ENCODE measurements around the gene STN1.

The STN1 gene

GRCh38 chr10:103929381-103929921, 11.5 kb upstream of the STN1 start:
- no peak for DNase-seq

DNA sequence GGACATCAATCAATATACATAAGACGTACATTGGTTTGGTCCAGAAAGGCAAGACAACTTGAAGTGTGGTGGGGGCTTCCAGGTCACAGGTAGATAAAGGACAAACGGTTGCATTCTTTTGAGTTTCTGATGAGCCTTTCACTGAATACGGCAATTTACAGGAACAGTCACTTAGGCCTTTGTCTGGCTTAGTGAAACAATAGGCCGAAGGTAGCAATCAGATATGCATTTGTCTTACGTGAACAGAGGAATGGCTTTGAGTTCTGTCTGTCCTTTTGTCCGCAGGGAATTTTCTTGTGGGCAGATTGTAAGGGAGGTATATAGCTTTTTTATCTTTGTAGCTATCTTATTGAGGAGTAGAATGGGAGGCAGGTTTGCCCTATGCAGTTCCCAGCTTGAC, 10.8 kb upstream of the STN1 start:
- no peak for DNase-seq

GRCh38 chr10:103926722-103927319, 8.8 kb upstream of the STN1 start:
- no peak for DNase-seq

- DNase-seq = no peak
These were observed 7.6 kb upstream of the STN1 start for GRCh38 chr10:103925591-103925990.

- DNase-seq = no peak
These were observed 5.5 kb upstream of the STN1 start for GRCh38 chr10:103923502-103923901.

DNA sequence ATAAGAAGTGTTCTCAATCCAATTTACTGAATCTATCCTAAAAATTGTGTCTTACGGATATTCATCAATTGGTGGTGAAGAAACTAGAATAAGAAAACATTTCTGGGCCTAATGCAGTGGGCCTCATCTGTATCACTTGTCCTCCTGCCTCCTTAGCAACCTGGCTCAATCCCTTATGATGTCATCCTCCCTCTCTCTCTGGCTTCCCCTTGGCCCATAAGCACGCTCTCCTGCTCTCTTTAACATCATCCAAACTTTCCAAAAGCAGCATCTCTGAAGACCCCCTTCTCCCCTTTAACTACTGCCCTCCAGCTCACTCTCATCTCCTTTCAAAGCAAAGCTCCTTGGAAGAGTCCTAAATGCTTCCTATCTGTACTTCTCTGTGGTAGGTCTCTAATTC, 4.7 kb upstream of the STN1 start:
- no peak for DNase-seq

DNA sequence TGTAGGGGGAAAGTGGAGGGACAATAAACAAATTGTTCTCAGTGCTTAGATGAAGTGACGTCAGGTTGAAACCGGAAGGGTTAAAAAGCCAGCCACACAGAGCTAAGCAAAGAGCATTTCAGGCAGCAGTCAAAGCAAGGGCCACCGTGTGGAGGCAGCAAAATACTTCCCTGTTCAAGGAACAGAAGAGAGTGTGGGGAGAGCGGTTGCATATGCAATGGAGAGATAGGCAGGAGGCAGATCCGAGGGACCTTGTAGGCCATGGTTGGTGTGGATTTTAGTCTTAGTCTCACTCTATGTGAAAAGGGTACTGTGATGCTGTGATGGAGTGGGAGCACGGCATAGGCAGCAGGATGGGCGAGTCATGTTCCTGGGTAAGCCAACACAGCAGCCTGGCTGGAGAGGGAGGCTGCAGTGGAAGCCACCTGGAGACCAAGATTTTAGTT, 3.8 kb upstream of the STN1 start:
- DNase-seq = peak; percentile 35 to 70

DNA sequence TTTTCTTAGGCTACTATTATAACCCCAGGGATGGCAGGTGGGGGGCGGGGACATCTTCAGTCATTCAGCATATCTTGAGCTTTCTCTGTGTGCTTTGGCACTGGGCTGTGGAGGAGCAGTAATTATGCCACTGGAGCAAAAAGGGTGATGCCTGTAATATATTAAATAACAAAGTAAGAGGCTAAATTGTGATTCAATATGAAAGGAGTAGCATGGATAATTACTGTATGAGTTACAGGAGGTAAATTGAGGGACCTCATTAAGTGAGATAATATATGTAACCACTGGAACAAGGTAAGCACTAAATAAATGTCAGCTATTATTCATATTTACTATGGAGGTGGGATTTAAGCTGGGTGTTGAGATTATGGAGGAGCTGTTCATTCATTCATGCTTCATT, 3.3 kb upstream of the STN1 start:
- no peak for DNase-seq

DNA sequence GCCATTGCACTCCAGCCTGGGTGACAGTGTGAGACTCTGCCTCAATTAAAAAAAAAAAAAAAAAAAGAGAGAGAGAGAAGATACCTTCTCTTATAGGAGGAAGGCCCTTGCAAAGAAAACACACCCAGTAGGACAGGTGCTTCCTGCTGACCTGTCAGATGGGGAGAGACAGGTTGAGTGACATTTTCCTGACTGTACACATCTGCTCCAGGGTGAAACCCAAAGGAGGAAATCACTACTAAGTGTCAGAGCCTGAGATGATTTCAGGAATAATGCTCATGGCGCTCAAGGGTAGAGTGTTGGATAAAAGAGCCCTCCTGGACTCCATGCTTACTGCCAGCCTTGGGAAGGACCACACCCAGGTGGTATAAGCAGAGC, 1.7 kb upstream of the STN1 start:
- no peak for DNase-seq

DNA sequence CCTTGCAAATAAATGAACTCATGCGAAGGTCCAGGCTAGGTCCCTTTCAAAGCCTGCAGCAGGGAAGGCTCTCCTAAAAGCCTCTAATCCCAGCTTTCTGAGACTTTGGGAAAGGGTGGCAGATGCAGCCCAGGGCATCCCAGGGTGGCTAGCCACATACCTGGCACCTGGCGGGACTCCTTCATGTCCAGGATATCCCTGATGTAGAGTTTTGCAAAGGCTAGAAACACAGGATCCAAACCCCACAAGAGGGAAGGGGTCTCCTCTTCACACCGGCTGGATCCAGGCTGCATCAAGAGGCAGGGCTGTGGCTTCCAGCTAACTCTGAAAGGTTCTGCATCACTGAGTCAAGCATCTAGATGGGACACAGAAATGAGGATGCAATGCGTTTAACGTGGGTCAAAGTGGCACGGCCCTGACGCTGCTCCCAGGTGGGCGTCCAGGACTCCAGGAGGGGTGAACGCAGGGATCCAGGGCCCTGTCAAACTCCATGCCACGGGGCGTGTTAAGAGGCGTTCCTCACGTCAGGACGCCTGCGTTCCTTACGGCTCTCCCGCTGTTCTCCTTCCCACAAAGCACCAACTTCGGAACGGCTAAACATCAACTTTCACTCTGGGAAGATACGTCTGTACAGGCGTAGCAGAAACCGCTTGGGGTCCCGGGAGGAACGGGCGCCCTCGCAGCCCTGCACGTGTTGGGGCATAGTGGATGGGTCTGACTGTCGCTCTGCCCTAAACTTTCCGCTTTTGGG, 507 bp downstream of the STN1 start:
- no peak for DNase-seq

GRCh38 chr10:103916876-103917275, 1.1 kb downstream of the STN1 start:
- no peak for DNase-seq

GRCh38 chr10:103916254-103916653, 1.7 kb downstream of the STN1 start:
- no peak for DNase-seq

DNA sequence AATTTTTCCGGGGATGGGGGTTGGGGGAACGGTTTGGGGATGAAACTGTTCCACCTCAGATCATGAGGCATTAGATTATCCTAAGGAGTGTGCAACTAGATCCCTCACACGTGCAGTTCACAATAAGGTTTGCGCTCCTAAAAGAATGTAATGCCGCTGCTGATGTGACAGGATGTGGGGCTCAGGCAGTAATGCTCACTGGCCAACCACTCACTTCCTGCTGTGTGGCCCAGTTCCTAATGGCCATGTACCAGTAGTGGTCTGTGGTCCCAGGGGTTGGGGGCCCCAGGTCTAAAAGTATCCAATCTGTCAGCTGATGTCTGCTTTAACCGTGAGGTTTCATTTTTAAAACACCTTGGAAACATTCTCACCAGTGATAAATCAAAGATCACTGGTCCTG, 2.2 kb downstream of the STN1 start:
- no peak for DNase-seq

DNA sequence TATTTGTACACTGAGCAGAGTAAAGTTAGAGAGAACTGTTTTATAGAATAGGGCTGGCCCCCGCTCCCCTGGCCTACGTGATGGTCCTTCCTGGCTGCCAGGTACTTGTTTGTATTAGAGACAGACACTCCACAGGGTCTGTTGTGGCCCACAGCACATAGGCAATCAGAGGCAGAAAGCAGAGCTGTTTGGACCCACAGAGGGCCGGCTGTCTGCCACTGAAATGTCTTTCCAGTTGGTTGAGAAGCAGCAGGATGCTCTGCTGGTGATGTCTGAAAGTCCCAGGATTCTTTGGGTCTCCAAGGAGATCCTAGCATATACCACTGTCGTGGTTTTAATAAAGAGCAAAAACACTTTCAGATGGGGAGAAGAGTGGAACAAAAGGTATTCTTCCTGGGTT, 5.2 kb downstream of the STN1 start:
- DNase-seq = no peak

GRCh38 chr10:103911021-103911459, 6.9 kb downstream of the STN1 start:
- peak in 1 of 2 donors; percentile 90 for DNase-seq

- DNase-seq = no peak
These were observed 7.5 kb downstream of the STN1 start for GRCh38 chr10:103910442-103911012.

DNA sequence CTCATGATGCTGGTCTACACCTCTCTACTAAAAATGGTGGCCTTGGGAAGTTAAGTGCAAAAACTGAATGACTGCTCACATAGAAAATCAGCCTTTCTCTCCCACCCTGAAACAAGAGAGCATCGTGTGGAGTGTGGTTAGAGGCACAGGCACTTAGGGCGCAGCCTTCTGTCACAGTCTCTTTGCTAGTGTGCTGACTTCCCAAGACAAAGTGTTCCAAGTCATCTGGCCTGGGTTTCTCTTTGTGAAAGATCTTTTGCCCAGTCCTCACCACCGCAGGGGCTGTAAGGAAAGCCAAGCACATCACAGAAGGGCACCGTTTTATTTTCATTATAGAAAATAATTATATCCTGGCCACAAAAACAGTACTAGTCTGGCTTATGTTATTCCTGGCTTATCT, 12.5 kb downstream of the STN1 start:
- no peak for DNase-seq

DNA sequence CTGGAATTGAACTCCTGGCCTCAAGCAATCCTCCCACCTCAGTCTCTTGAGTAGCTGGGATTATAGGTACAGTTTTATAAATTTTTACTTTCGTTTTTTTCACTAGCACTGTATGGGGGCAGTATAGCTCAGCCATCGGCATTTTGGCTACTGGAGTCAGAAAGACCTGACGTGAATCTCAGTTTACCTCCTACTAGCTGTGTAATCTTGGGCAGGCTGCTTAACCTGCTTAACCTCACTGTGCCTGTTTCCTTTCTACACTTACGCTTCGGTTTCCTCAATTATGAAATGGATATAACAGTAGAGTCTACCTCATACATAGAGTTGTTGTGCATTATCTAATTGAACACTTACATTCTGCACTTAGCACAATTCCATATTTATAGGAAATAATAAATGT, 16.7 kb downstream of the STN1 start:
- DNase-seq = no peak

DNA sequence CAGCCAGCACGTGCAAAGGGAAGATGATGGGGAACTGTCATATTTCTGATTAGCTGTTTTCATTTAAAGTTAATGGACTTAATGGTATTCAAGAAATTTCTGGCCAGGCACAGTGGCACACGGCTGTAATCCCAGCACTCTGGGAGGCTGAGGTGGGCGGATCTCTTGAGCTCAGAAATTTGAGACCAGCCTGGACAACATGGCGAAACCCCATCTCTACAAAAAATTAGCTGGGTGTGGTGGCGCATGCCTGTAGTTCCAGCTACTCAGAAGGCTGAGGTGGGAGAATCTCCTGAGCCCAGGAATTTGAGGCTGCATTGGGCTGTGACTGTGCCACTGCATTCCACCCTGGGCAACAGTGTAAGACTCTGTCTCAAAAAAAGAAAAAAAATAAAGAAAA, 18.7 kb downstream of the STN1 start:
- no peak for DNase-seq

DNA sequence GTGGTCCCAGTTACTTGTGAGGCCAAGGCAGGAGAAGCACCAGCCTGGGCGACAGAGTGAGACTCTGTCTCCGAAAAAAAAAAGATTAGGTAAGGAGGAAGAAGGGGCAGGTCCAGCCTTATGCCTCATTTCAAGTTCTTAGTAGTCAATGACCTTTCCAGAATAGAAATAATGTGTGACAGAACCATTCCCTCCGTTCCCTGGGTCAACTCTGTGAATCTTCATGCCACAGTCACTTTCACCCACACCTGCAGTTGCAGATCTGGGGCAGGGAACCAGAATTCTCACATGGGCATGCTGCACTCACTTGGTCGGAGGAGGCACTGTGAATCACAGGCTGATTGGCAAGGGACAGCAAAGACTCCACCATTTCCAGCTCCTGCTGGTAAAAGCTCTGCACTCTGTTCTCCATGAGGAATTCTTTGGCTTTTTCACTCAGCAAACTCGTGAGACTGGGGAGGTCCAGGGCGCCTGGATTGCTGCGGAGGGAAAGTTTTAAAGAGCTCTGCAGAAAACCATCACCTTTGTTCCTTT, 20.7 kb downstream of the STN1 start:
- no peak for DNase-seq

- no peak for DNase-seq
These were observed 21.8 kb downstream of the STN1 start for GRCh38 chr10:103896225-103896624.

DNA sequence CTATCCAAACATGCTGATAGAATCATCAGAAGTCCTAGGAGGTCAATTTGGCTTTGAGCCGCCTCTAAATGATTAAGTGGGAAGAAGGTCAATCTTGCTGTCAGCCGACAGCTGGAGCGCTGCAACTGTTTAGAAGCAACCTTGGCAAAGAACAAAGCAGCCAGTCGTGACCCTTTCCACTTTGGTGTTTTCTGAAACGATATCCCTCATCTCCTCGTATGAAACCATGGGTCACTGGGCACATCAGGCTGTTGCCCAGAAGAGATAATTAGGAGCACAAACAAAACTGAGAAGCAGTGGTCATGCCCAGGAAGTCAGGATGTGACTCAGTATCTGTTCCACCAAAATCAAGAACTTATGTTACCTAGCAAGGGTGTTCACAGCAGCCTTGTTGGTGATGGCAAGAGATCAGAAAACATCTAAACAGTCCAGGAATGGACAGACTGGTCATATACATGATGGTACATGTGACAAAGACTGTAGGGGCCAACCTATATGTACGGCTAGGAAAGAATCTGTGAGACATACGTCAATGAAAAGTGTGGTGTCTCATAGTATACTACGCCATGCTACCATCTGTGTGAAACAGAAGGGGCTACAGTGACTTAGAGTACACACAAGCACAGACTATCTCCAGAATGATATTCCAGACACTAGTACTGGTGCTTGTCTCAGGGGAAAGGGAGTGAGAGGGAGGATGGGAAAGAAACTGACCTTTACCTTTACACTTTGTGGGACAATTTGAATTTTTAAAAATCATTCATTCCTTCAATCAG, 22.4 kb downstream of the STN1 start:
- DNase-seq = no peak

DNA sequence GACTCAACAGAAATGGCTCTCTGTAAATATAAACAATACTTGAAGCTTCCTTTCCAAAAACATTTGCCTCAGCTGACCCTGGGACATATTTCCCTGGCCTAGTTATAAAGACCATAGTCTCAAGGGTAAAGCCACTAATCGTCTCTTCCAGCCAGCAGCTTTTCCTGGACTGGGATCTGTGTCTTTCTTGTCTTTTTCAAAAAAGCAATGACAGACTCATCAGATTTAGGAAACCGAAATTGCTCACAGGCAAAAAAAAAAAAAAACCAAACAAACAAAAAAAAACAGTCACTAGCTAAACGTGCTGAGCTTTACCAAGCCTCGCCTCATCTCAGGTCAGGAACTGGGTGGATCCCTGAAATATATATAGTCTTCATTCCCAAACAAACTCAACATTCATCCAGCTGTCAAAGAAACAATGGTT, 23.5 kb downstream of the STN1 start:
- DNase-seq = no peak
